Endothelial cell of umbilical vein (primary cell): ENCODE results near the gene CABP2.

Experiments used
- CTCF ChIP-seq, 2 donors: IDR thresholded peaks; 1 replicate in 1 of 2; 2 replicates in 1 of 2; pipeline ENCODE4 v1.5.1; 2011; ENCODE audit warnings: low read length in 2 of 2, mild to moderate bottlenecking in 2 of 2, moderate library complexity in 2 of 2, control low read depth in 1 of 2, inconsistent platforms in 1 of 2, low read depth in 1 of 2; ENCODE audit not compliant: insufficient read depth in 1 of 2; ENCODE audit errors: extremely low read depth in 1 of 2
- JUN ChIP-seq: IDR thresholded peaks from 2 replicates; pipeline ENCODE4 v1.6.1; 2011; ENCODE audit warnings: borderline replicate concordance, low read depth; ENCODE audit not compliant: insufficient read length, insufficient read depth
- POLR2A ChIP-seq: IDR thresholded peaks from 2 replicates; pipeline ENCODE4 v1.6.1; 2012; ENCODE audit warnings: low read depth, mild to moderate bottlenecking, control low read depth, low read length

GRCh38 chr11:67522338-67522737, 908 bp downstream of the CABP2 start:
- TF ChIP-seq CTCF (IDR thresholded peaks at IDR 0.05; ENCODE audit: extremely low read depth in 1 of 2, insufficient read depth in 1 of 2, low read depth in 1 of 2, low read length in 2 of 2), result no peak
- TF ChIP-seq POLR2A, result no peak
- TF ChIP-seq JUN, result no peak
